A549 (cell line): ENCODE measurements around the gene ZNF772. TPM values are rescaled to one million over a fixed set of nuclear protein-coding genes. Genes with fewer than 3 reads are reported as not detected.

ENCODE experiments used
- ATAC-seq, 2 experiments: fragments of 200-7000 bp in 1 of 2; fragments of >200 bp in 1 of 2; cut with Nextera tagmentation in 1 of 2; cut with Tn5 transposase in 1 of 2; 3 replicates each; pipeline versions ENCODE4 v1.8.0 to v1.9.1; 2018 to 2020; ENCODE audit warnings: mild to moderate bottlenecking in 1 of 2, moderate library complexity in 1 of 2
- CTCF ChIA-PET: fragments of 300-600 bp; sonication (Branson Sonifier 250); formaldehyde crosslinking; extraction: SDS; loops from one replicate; lab custom pipeline; 2021; ENCODE audit warnings: antibody characterized with exemption, inconsistent platforms; lab: Yijun Ruan, JAX
- POLR2A ChIA-PET: fragments of 350-600 bp; formaldehyde crosslinking; extraction: SDS; loops from one replicate; lab custom pipeline; 2021; ENCODE audit warnings: antibody characterized with exemption, inconsistent platforms; lab: Yijun Ruan, JAX
- DNase-seq, 2 experiments: peaks; one replicate each; pipeline versions ENCODE4 v3.0.0 to v3.0.0-alpha.2; 2011 to 2016; ENCODE audit warnings: low read depth in 1 of 2, low spot score in 1 of 2
- FAIRE-seq: peaks from 2 replicates; lab custom pipeline; 2011; peaks lifted over from hg19 to GRCh38; lab: Jason Lieb, UNC
- H3K27ac ChIP-seq, 2 experiments: fragments of >200 bp; sonication (Bioruptor Twin); formaldehyde crosslinking; 3 replicates each; pipeline ENCODE4 v1.5.1; 2016 to 2017
- H3K4me1 ChIP-seq: fragments of >200 bp; sonication (Bioruptor Twin); formaldehyde crosslinking; 3 replicates; pipeline ENCODE4 v1.6.1; 2016
- H3K4me2 ChIP-seq: fragments of >200 bp; sonication (Bioruptor Twin); formaldehyde crosslinking; 3 replicates; pipeline ENCODE4 v1.6.1; 2016
- H3K4me3 ChIP-seq: fragments of >200 bp; sonication (Bioruptor Twin); formaldehyde crosslinking; 3 replicates; pipeline ENCODE4 v1.5.1; 2016
- H3K9me3 ChIP-seq: fragments of >200 bp; sonication (Bioruptor Twin); formaldehyde crosslinking; 3 replicates; pipeline ENCODE4 v1.6.1; 2016
- CEBPB ChIP-seq, 2 experiments: fragments of >200 bp in 1 of 2; sonication (Bioruptor Twin) in 1 of 2; formaldehyde crosslinking in 1 of 2; IDR thresholded peaks; 2 replicates each; pipeline ENCODE4 v1.6.1; 2012 to 2016
- CHD4 ChIP-seq: fragments of 200-600 bp; sonication (generic); IDR thresholded peaks from 2 replicates; pipeline ENCODE4 v1.6.1; 2016; ENCODE audit warnings: antibody characterized with exemption, mild to moderate bottlenecking, borderline replicate concordance
- EHF ChIP-seq: fragments of 250-450 bp; sonication (Bioruptor Pico); IDR thresholded peaks from 2 replicates; pipeline ENCODE4 v1.5.0; 2020; ENCODE audit warnings: mild to moderate bottlenecking
- EP300 ChIP-seq, 2 experiments: fragments of >200 bp; sonication (Bioruptor Twin); formaldehyde crosslinking; IDR thresholded peaks; 2 replicates in 1 of 2; 3 replicates in 1 of 2; pipeline ENCODE4 v1.6.1; 2016 to 2017
- FOXS1 ChIP-seq: fragments of 250-450 bp; sonication (Bioruptor Pico); IDR thresholded peaks from 2 replicates; pipeline ENCODE4 v1.5.0; 2020; ENCODE audit warnings: mild to moderate bottlenecking, moderate library complexity
- GATA3 ChIP-seq: IDR thresholded peaks from 2 replicates; pipeline ENCODE4 v1.6.1; 2012; ENCODE audit warnings: borderline replicate concordance
- HOXB13 ChIP-seq: fragments of 250-450 bp; sonication (Bioruptor Pico); IDR thresholded peaks from 2 replicates; pipeline ENCODE4 v1.5.0; 2020; ENCODE audit warnings: low read depth, mild to moderate bottlenecking, moderate library complexity
- JUN ChIP-seq, 2 experiments: fragments of >200 bp; sonication (Bioruptor Twin); formaldehyde crosslinking; IDR thresholded peaks; 2 replicates in 1 of 2; 3 replicates in 1 of 2; pipeline ENCODE4 v1.6.1; 2016 to 2017
- KDM1A ChIP-seq: fragments of 200-600 bp; sonication (generic); IDR thresholded peaks from 2 replicates; pipeline ENCODE4 v1.6.1; 2016; ENCODE audit warnings: low read depth, mild to moderate bottlenecking
- NFE2L2 ChIP-seq: fragments of 150-350 bp; conservative IDR thresholded peaks from 2 replicates; pipeline ENCODE4 v1.6.1; 2014; ENCODE audit warnings: low read length
- NPAS2 ChIP-seq: fragments of 250-450 bp; sonication (Bioruptor Pico); IDR thresholded peaks from 2 replicates; pipeline ENCODE4 v1.8.0; 2022; ENCODE audit warnings: mild to moderate bottlenecking, moderate library complexity, borderline replicate concordance
- NR3C1 ChIP-seq: fragments of >200 bp; sonication (Bioruptor Twin); formaldehyde crosslinking; IDR thresholded peaks from 3 replicates; pipeline ENCODE4 v1.6.1; 2017
- POLR2AphosphoS2 ChIP-seq: conservative IDR thresholded peaks from 2 replicates; pipeline ENCODE4 v1.6.1; 2012; ENCODE audit warnings: low read length, improper control_type of control experiment, inconsistent platforms
- RAD21 ChIP-seq, 2 experiments: fragments of >200 bp in 1 of 2; sonication (Bioruptor Twin) in 1 of 2; formaldehyde crosslinking in 1 of 2; IDR thresholded peaks in 1 of 2; conservative IDR thresholded peaks in 1 of 2; 2 replicates in 1 of 2; 3 replicates in 1 of 2; pipeline ENCODE4 v1.6.1; 2012 to 2018; ENCODE audit warnings: inconsistent platforms in 1 of 2
- RFX5 ChIP-seq: fragments of 450-650 bp; IDR thresholded peaks from 2 replicates; pipeline ENCODE4 v1.7.1; 2014; ENCODE audit warnings: antibody characterized with exemption, mild to moderate bottlenecking, moderate library complexity
- ZFP36 ChIP-seq: fragments of 450-650 bp; IDR thresholded peaks from 2 replicates; pipeline ENCODE4 v1.6.1; 2014; ENCODE audit warnings: borderline replicate concordance; ENCODE audit not compliant: partially characterized antibody
- ZSCAN20 ChIP-seq: fragments of 250-450 bp; sonication (Bioruptor Pico); IDR thresholded peaks from 2 replicates; pipeline ENCODE4 v1.8.0; 2022; ENCODE audit warnings: mild to moderate bottlenecking, moderate library complexity
- WGBS: methylation state at CpG from one replicate; pipeline ENCODE4 v1.1.6; 2017; ENCODE audit errors: missing lambda C conversion rate; 5-methylcytosine and 5-hydroxymethylcytosine counted together
- polyA plus RNA-seq, 4 experiments: library from polyadenylated mRNA; depleted of rRNA in 3 of 4; stranded (reverse); fragments of >200 nt; fragmentation: RNase III in 1 of 4; extraction: RNeasy Plus Mini Kit Qiagen cat#74134 plus additional on column Dnase treatment in 1 of 4; gene quantifications; 2 replicates in 3 of 4; 3 replicates in 1 of 4; pipeline ENCODE4 v1.2.3, GENCODE V29; 2011 to 2017
- TF ChIP-seq, protein P1 (sequence below): fragments of 450-650 bp; IDR thresholded peaks from 2 replicates; pipeline ENCODE4 v1.6.1; 2014; ENCODE audit warnings: antibody characterized with exemption
- TF ChIP-seq, protein P2 (sequence below): fragments of 150-350 bp; IDR thresholded peaks from 2 replicates; pipeline ENCODE4 v1.6.1; 2014; ENCODE audit warnings: low read depth, mild to moderate bottlenecking, low read length
- TF ChIP-seq, protein P3 (sequence below): fragments of >200 bp; sonication (Bioruptor Twin); formaldehyde crosslinking; IDR thresholded peaks from 3 replicates; pipeline ENCODE4 v1.5.1; 2016

The ZNF772 gene
- polyA plus RNA-seq, 2 of the 4 experiments (the other 2 are of a cell fraction): 2.0 to 3.2 TPM

DNA sequence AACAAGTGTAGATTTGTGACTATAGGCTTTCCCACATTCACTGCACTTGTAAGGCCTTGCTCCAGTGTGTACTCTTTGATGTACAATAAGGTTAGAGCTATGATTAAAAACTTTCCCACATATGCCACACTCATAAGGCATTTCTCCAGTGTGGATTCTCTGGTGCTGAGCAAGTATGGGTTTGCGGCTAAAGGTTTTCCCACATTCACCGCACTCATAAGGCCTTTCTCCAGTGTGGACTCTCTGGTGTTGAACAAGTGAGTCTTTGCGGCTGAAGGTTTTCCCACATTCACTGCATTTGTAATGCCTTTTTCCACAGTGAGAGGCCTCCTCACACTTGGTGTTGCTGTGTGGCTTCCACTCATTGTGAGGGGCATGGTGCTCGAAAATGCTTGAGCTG is 3.7 kb downstream of the ZNF772 start:
- no peak overlapping the region for H3K4me3 ChIP-seq
- TF ChIP-seq CEBPB (IDR thresholded peaks at IDR 0.05) (no peak), RFX5 (no peak), KDM1A (no peak), EHF (CRISPR knock-in tag) (no peak), GATA3 (no peak)
- ATAC-seq: no peak
- ChIA-PET CTCF (interaction anchor here (0.5 kb wide), 1 partner anchor 627 kb away, joined by 3 read pairs; no protein-coding TSS in a partner anchor), POLR2A (no interaction called here)
- peaks cover 98% of the 10 kb centered on the region for H3K9me3 ChIP-seq
- FAIRE-seq: no peak
- H3K4me1 ChIP-seq: no peaks in the 10 kb centered on the region
- peak in 1 of 2 experiments; percentile 41 for DNase-seq
- H3K4me2 ChIP-seq: no peak overlapping the region
- H3K27ac ChIP-seq: no peak overlapping the region
- WGBS: 89% methylated on average over 4 of the region's 4 CpGs

DNA sequence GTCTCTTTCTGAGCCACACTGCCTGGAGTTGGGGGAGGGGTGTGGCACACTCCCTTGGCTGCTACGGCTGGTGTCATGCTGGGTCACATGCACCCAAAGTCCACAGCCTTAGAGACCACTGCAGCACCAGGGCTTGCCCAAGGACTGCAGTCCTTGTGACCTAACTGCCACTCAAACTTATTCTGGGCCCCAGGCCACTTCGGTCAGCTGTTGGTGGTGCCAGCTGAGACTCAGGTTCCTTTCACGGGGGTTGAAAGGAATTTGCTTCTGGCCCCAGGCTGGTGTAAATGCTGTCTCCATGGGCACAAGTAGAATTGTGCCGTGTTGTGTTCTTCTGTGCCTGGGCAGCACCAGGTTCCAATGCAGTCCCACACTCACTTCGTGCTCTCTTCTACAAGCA is 10.9 kb downstream of the ZNF772 start:
- Histone ChIP-seq H3K27ac (no peak overlapping the region), H3K4me3 (no peak overlapping the region), H3K9me3 (peaks cover 81% of the 10 kb centered on the region), H3K4me2 (no peak overlapping the region), H3K4me1 (no peaks in the 10 kb centered on the region)
- DNase-seq (no peak), ATAC-seq (no peak), FAIRE-seq (no peak)
- CTCF ChIA-PET: no interaction called here
- WGBS: 51% methylated on average over 5 of the region's 5 CpGs
- TF ChIP-seq HOXB13 (CRISPR knock-in tag): no peak
- no peak for TF ChIP-seq CHD4
- TF ChIP-seq, protein P1, sequence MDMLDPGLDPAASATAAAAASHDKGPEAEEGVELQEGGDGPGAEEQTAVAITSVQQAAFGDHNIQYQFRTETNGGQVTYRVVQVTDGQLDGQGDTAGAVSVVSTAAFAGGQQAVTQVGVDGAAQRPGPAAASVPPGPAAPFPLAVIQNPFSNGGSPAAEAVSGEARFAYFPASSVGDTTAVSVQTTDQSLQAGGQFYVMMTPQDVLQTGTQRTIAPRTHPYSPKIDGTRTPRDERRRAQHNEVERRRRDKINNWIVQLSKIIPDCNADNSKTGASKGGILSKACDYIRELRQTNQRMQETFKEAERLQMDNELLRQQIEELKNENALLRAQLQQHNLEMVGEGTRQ: no peak
- TF ChIP-seq ZSCAN20: no peak
- TF ChIP-seq POLR2AphosphoS2: no peak
- TF ChIP-seq ZFP36: no peak
- TF ChIP-seq FOXS1 (CRISPR knock-in tag): no peak
- no peak for TF ChIP-seq NFE2L2
- TF ChIP-seq RFX5: no peak
- TF ChIP-seq NR3C1: no peak
- TF ChIP-seq NPAS2 (CRISPR knock-in tag): no peak
- no peak for TF ChIP-seq EP300 (IDR thresholded peaks at IDR 0.05)
- TF ChIP-seq, protein P2, sequence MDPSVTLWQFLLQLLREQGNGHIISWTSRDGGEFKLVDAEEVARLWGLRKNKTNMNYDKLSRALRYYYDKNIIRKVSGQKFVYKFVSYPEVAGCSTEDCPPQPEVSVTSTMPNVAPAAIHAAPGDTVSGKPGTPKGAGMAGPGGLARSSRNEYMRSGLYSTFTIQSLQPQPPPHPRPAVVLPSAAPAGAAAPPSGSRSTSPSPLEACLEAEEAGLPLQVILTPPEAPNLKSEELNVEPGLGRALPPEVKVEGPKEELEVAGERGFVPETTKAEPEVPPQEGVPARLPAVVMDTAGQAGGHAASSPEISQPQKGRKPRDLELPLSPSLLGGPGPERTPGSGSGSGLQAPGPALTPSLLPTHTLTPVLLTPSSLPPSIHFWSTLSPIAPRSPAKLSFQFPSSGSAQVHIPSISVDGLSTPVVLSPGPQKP: no peak
- no peak for TF ChIP-seq JUN (IDR thresholded peaks at IDR 0.05)
- POLR2A ChIA-PET: no interaction called here

DNA sequence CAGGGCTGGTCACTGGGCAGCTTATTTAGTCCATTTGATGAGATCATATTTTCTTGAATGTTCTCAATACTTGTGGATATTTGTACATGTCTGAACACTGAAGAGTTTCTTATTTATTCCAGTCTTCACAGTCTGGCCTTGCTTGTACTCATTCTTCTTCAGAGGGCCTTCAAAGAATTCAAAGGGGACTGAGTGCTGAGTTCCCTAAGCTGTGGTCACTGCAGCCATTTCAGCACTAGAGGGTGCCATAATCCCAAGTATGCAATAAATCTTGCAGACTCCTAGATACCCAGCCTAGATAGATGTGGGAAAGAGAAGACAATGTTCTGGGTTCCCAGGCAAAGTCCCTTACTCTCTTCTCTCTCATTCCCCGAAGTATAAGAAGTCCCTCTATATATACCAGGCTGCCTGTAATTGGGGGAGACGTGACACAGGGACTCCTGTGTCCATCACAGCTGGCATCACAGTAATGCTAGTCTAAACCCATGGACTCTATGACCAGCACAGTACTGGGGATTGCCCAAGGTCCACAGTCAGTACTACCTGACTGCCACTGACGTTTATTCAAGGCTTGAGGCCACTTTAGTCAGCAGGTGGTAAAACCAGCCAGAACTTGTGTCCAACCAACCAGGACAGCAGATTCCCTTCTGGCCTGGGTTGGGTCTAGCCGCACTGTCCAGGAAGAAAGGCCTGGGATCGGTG is 11.5 kb downstream of the ZNF772 start:
- H3K4me2 ChIP-seq: no peak overlapping the region
- POLR2A ChIA-PET: no interaction called here
- H3K4me3 ChIP-seq: no peak overlapping the region
- DNase-seq (peak; percentile 28 to 73), FAIRE-seq (no peak)
- CTCF ChIA-PET: no interaction called here
- H3K4me1 ChIP-seq: no peaks in the 10 kb centered on the region
- 41% methylated on average over 5 of the region's 5 CpGs for WGBS
- TF ChIP-seq RAD21 (conservative IDR thresholded peaks at IDR 0.05 in 1 of 2, IDR thresholded peaks at IDR 0.05 in 1 of 2) (peak; percentile 26 to 77; a peak in 3 of 5 replicates), GATA3 (no peak)
- TF ChIP-seq, protein P3, sequence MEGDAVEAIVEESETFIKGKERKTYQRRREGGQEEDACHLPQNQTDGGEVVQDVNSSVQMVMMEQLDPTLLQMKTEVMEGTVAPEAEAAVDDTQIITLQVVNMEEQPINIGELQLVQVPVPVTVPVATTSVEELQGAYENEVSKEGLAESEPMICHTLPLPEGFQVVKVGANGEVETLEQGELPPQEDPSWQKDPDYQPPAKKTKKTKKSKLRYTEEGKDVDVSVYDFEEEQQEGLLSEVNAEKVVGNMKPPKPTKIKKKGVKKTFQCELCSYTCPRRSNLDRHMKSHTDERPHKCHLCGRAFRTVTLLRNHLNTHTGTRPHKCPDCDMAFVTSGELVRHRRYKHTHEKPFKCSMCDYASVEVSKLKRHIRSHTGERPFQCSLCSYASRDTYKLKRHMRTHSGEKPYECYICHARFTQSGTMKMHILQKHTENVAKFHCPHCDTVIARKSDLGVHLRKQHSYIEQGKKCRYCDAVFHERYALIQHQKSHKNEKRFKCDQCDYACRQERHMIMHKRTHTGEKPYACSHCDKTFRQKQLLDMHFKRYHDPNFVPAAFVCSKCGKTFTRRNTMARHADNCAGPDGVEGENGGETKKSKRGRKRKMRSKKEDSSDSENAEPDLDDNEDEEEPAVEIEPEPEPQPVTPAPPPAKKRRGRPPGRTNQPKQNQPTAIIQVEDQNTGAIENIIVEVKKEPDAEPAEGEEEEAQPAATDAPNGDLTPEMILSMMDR: peak; percentile 0; the same call in 1 of the 3 replicates
- TF ChIP-seq, all 56 proteins: peak for 2
- Histone ChIP-seq H3K27ac (no peak overlapping the region), H3K9me3 (peaks cover 81% of the 10 kb centered on the region)
- peak in 1 of 2 experiments; percentile 84; a peak in 3 of 6 replicates for ATAC-seq
